Measurements from ENCODE around the gene ABCB1.

GRCh38 chr7:87512906-87513305 lies 87.8 kb downstream of the ABCB1 start:
- TF ChIP-seq CTCF (IDR thresholded peaks at IDR 0.05) = no peak
- TF ChIP-seq ZFX (IDR thresholded peaks at IDR 0.05; ENCODE audit: borderline replicate concordance) = no peak

Measured in 22Rv1 (cell line).